SK-N-SH (cell line): Measurements from ENCODE around the gene CFAP299. TPM values are rescaled to one million over a fixed set of nuclear protein-coding genes. Genes with fewer than 3 reads are reported as not detected.

ENCODE experiments used
- CTCF ChIA-PET: fragments of 300-600, 350-600 bp; formaldehyde crosslinking; extraction: SDS; loops from one replicate; lab custom pipeline; 2021; lab: Yijun Ruan, JAX
- POLR2A ChIA-PET: fragments of 350-600 bp; sonication (Branson Sonifier 250); formaldehyde crosslinking; extraction: SDS; loops from one replicate; lab custom pipeline; 2020; ENCODE audit warnings: antibody characterized with exemption, inconsistent platforms; lab: Yijun Ruan, JAX
- DNase-seq: peaks from one replicate; pipeline ENCODE4 v3.0.0; 2012
- H2AFZ ChIP-seq: fragments of 200-600 bp; sonication (generic); 2 replicates; pipeline ENCODE4 v1.8.1; 2016; ENCODE audit warnings: antibody characterized with exemption, mild to moderate bottlenecking, low read depth
- H3F3A ChIP-seq: fragments of 200-600 bp; sonication (generic); replicated peaks from 2 replicates; pipeline ENCODE3; 2016; ENCODE audit warnings: antibody characterized with exemption, mild to moderate bottlenecking; ENCODE audit not compliant: insufficient read depth
- H3K27ac ChIP-seq, 2 experiments: fragments of 200-500 bp in 1 of 2; fragments of 200-600 bp in 1 of 2; sonication (Bioruptor generic) in 1 of 2; sonication (generic), shearing (Covaris generic) in 1 of 2; 2 replicates each; pipeline versions ENCODE4 v1.5.1 to v1.6.1; 2014 to 2016; ENCODE audit warnings: low read depth in 2 of 2, inconsistent platforms in 1 of 2, low read length in 1 of 2, mild to moderate bottlenecking in 1 of 2, mixed read lengths in 1 of 2
- H3K27me3 ChIP-seq: fragments of 200-600 bp; sonication (generic), shearing (Covaris generic); 2 replicates; pipeline ENCODE4 v1.6.1; 2016; ENCODE audit warnings: mixed run types; ENCODE audit not compliant: insufficient read depth
- H3K36me3 ChIP-seq, 2 experiments: fragments of 200-500 bp in 1 of 2; fragments of 200-600 bp in 1 of 2; sonication (Bioruptor generic) in 1 of 2; sonication (generic) in 1 of 2; replicated peaks in 1 of 2; 2 replicates each; pipeline versions ENCODE3 to v1.5.1; 2014 to 2016; ENCODE audit warnings: low read length in 1 of 2, mild to moderate bottlenecking in 1 of 2; ENCODE audit not compliant: insufficient read depth in 2 of 2, control insufficient read depth in 1 of 2
- H3K4me1 ChIP-seq, 2 experiments: fragments of 200-500 bp in 1 of 2; fragments of 200-600 bp in 1 of 2; sonication (Bioruptor generic) in 1 of 2; sonication (generic), shearing (Covaris generic) in 1 of 2; 2 replicates each; pipeline versions ENCODE4 v1.5.1 to v1.6.1; 2014 to 2016; ENCODE audit warnings: low read depth in 1 of 2, low read length in 1 of 2, mixed run types in 1 of 2; ENCODE audit not compliant: insufficient read depth in 2 of 2, control insufficient read depth in 1 of 2
- H3K4me2 ChIP-seq: fragments of 200-600 bp; sonication (generic), shearing (Covaris generic); 2 replicates; pipeline ENCODE4 v1.6.1; 2017; ENCODE audit warnings: mixed run types
- H3K4me3 ChIP-seq, 2 experiments: fragments of 200-500 bp in 1 of 2; fragments of 200-600 bp in 1 of 2; sonication (Bioruptor generic) in 1 of 2; sonication (generic), shearing (Covaris generic) in 1 of 2; 2 replicates each; pipeline versions ENCODE4 v1.5.1 to v1.8.1; 2014 to 2016; ENCODE audit warnings: low read depth in 2 of 2, inconsistent platforms in 1 of 2, low read length in 1 of 2, mild to moderate bottlenecking in 1 of 2, mixed read lengths in 1 of 2, moderate library complexity in 1 of 2
- H3K79me2 ChIP-seq: fragments of 200-600 bp; sonication (generic); 2 replicates; pipeline ENCODE4 v1.8.1; 2017; ENCODE audit warnings: mild to moderate bottlenecking; ENCODE audit not compliant: insufficient read depth
- H3K9ac ChIP-seq: fragments of 200-600 bp; sonication (generic); 2 replicates; pipeline ENCODE4 v1.6.1; 2017; ENCODE audit warnings: mixed run types
- H3K9me2 ChIP-seq: fragments of 200-600 bp; sonication (generic); 2 replicates; pipeline ENCODE4 v1.6.1; 2017; ENCODE audit warnings: mixed run types
- H3K9me3 ChIP-seq: fragments of 200-600 bp; sonication (generic); 2 replicates; pipeline ENCODE4 v1.6.1; 2017; ENCODE audit warnings: mixed run types, mild to moderate bottlenecking, moderate library complexity
- H4K20me1 ChIP-seq: fragments of 200-600 bp; sonication (generic); 2 replicates; pipeline ENCODE4 v1.6.1; 2017; ENCODE audit warnings: mild to moderate bottlenecking, mixed run types; ENCODE audit not compliant: insufficient read depth
- CHD2 ChIP-seq: fragments of 150-350 bp; IDR thresholded peaks from 2 replicates; pipeline ENCODE4 v1.6.1; 2018; ENCODE audit warnings: low read length; ENCODE audit not compliant: partially characterized antibody
- ELF1 ChIP-seq: IDR thresholded peaks from 2 replicates; pipeline ENCODE4 v1.4.0; 2012
- EP300 ChIP-seq, 2 experiments: IDR thresholded peaks; 2 replicates each; pipeline versions ENCODE4 v1.4.0 to v1.6.1; 2012; ENCODE audit warnings: borderline replicate concordance in 1 of 2, low read depth in 1 of 2, low read length in 1 of 2
- FOSL2 ChIP-seq: IDR thresholded peaks from 2 replicates; pipeline ENCODE4 v1.4.0; 2012; ENCODE audit warnings: low read depth, mild to moderate bottlenecking, moderate library complexity, borderline replicate concordance
- FOXJ3 ChIP-seq: sonication (generic); formaldehyde crosslinking; IDR thresholded peaks from 2 replicates; pipeline ENCODE4 v1.5.1; 2020; ENCODE audit warnings: mild to moderate bottlenecking, missing genetic modification reagents
- GABPA ChIP-seq: IDR thresholded peaks from 2 replicates; pipeline ENCODE4 v1.4.0; 2012; ENCODE audit warnings: low read depth, mild to moderate bottlenecking
- GATA2 ChIP-seq: sonication (generic); formaldehyde crosslinking; IDR thresholded peaks from 2 replicates; pipeline ENCODE4 v1.5.0; 2020; ENCODE audit warnings: mild to moderate bottlenecking, missing genetic modification reagents
- JUND ChIP-seq: IDR thresholded peaks from 2 replicates; pipeline ENCODE4 v1.4.0; 2012
- MEF2A ChIP-seq: IDR thresholded peaks from 2 replicates; pipeline ENCODE4 v1.4.0; 2012; ENCODE audit warnings: low read depth, borderline replicate concordance
- MXI1 ChIP-seq: IDR thresholded peaks from 2 replicates; pipeline ENCODE4 v1.6.1; 2012; ENCODE audit warnings: mild to moderate bottlenecking, low read depth, low read length, improper control_type of control experiment
- NFIC ChIP-seq: IDR thresholded peaks from 2 replicates; pipeline ENCODE4 v1.4.0; 2012; ENCODE audit warnings: borderline replicate concordance
- POLR2AphosphoS5 ChIP-seq: IDR thresholded peaks from 2 replicates; pipeline ENCODE4 v1.6.1; 2012; ENCODE audit warnings: low read depth, low read length
- RXRA ChIP-seq: IDR thresholded peaks from 2 replicates; pipeline ENCODE4 v1.4.0; 2012; ENCODE audit warnings: low read depth, mild to moderate bottlenecking, borderline replicate concordance
- TCF12 ChIP-seq: IDR thresholded peaks from 2 replicates; pipeline ENCODE4 v1.4.0; 2012
- TEAD4 ChIP-seq: IDR thresholded peaks from 2 replicates; pipeline ENCODE4 v1.4.0; 2012; ENCODE audit warnings: mild to moderate bottlenecking, borderline replicate concordance; ENCODE audit not compliant: insufficient read depth
- YY1 ChIP-seq: IDR thresholded peaks from 2 replicates; pipeline ENCODE4 v1.4.0; 2012; ENCODE audit warnings: low read depth, mild to moderate bottlenecking
- WGBS: methylation state at CpG from one replicate; pipeline ENCODE4 v1.1.6; 2017; ENCODE audit warnings: low lambda C conversion rate; 5-methylcytosine and 5-hydroxymethylcytosine counted together
- polyA plus RNA-seq, 3 experiments: library from polyadenylated mRNA; depleted of rRNA; stranded (reverse); fragments of >200 nt; gene quantifications; 2 replicates each; pipeline ENCODE4 v1.2.3, GENCODE V29; 2012
- TF ChIP-seq, protein P1 (sequence below): IDR thresholded peaks from 2 replicates; pipeline ENCODE4; 2012
- TF ChIP-seq, protein P2 (sequence below): fragments of 150-350 bp; IDR thresholded peaks from 2 replicates; pipeline ENCODE4 v1.6.1; 2017; ENCODE audit warnings: antibody characterized with exemption, low read length, low read depth, borderline replicate concordance
- TF ChIP-seq, protein P3 (sequence below): IDR thresholded peaks from 2 replicates; pipeline ENCODE4 v1.4.0; 2012; ENCODE audit warnings: low read depth, borderline replicate concordance
- TF ChIP-seq, protein P4 (sequence below): fragments of 150-350 bp; IDR thresholded peaks from 2 replicates; pipeline ENCODE4 v1.6.1; 2016; ENCODE audit warnings: mild to moderate bottlenecking, low read depth, low read length

The CFAP299 gene
- polyA plus RNA-seq, 1 of the 3 experiments (the other 2 are of a cell fraction) = 1.2 TPM

DNA sequence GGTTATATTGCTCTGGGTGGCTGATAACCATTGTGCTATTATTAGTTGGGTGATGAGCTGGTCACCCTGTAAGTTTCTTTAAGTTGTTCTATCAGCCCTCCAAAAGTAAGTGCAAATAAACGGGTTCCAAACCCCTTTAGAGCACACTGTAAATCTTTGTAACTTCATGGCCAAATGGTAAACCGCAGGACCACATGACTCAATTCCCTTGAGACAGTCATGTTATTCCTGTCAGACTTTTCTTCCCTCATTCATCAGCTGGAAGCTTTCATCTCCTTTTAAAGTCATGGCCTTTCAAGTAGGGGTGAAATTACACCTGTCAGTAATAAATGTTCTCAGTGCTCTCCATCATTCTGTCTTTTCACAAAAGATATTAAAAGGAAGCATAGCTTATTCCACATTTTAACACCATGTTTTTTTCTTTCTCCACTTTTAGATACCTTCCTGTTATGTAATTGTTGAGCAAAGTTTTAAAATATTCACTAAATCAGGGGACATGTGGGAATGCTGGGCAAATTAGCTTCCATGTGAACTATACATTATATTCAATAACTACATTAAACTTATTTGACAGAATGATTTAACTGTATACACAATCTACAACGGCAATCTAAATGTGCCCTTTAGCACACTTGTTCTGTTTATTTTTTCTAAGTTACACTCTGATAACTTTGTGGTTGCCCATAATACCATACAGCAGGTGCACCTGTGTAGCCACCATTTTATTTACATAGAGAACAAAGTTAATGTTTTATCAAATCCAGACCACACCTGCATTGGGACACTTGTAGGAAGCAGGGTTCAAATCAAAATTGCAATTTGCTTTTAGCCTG is 275.5 kb downstream of the CFAP299 start:
- Histone ChIP-seq H3K4me1 (no peaks in the 10 kb centered on the region; a peak in 1 of 4 replicates), H3K9ac (no peak overlapping the region), H4K20me1 (no peaks in the 10 kb centered on the region), H3K36me3 (no peaks in the 10 kb centered on the region), H3K9me2 (no peaks in the 10 kb centered on the region), H3K4me2 (no peak overlapping the region), H3K4me3 (no peak overlapping the region), H3K9me3 (no peaks in the 10 kb centered on the region), H3K27me3 (no peaks in the 10 kb centered on the region), H2AFZ (no peak overlapping the region), H3K27ac (no peak overlapping the region), H3K79me2 (no peaks in the 10 kb centered on the region), H3F3A (peaks cover 5% of the 10 kb centered on the region)
- ChIA-PET POLR2A (no interaction called here), CTCF (interaction anchor here (0.7 kb wide), 1 partner anchor 10 kb away, joined by 3 read pairs; no protein-coding TSS in a partner anchor)
- WGBS = 23% methylated on average over 3 of the region's 3 CpGs
- no peak for DNase-seq
- TF ChIP-seq POLR2AphosphoS5 (no peak), JUND (peak; percentile 10), TCF12 (peak; percentile 71), MEF2A (no peak), EP300 (IDR thresholded peaks at IDR 0.05; ENCODE audit: borderline replicate concordance in 1 of 2, low read depth in 1 of 2, low read length in 1 of 2) (0 out of 4 replicates have a peak, but pooled peaks of 1 of the 2 experiments have one; percentile 21), NFIC (no peak; the same call in 1 of the 2 replicates), YY1 (no peak), ELF1 (no peak)
- TF ChIP-seq, protein P1, sequence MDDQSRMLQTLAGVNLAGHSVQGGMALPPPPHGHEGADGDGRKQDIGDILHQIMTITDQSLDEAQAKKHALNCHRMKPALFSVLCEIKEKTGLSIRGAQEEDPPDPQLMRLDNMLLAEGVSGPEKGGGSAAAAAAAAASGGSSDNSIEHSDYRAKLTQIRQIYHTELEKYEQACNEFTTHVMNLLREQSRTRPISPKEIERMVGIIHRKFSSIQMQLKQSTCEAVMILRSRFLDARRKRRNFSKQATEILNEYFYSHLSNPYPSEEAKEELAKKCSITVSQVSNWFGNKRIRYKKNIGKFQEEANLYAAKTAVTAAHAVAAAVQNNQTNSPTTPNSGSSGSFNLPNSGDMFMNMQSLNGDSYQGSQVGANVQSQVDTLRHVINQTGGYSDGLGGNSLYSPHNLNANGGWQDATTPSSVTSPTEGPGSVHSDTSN = peak; percentile 84

DNA sequence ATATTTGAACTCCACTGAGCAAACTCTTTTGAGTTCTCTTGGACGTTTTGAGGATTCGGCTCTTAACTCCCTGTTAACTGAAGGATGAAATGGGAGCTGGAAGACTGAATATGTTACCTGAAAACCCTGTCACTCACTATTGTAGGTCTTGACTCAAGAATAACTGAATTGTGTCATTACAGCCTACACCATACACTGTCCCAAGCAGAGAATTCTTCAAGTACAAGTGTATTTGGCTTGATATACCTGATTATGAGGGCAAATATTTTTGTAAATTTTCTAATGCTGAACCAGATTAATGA is 276.1 kb downstream of the CFAP299 start:
- Histone ChIP-seq H3K4me3 (no peak overlapping the region), H3K27me3 (no peaks in the 10 kb centered on the region), H3K27ac (no peak overlapping the region), H3K9ac (no peak overlapping the region), H3K36me3 (no peaks in the 10 kb centered on the region), H3F3A (peaks cover 5% of the 10 kb centered on the region), H4K20me1 (no peaks in the 10 kb centered on the region), H3K9me3 (no peaks in the 10 kb centered on the region), H3K4me1 (no peaks in the 10 kb centered on the region; a peak in 1 of 4 replicates), H3K4me2 (no peak overlapping the region), H3K79me2 (no peaks in the 10 kb centered on the region), H2AFZ (no peak overlapping the region), H3K9me2 (no peaks in the 10 kb centered on the region)
- 69% methylated on average over 2 of the region's 2 CpGs for WGBS
- no peak for DNase-seq
- CTCF ChIA-PET = no interaction called here
- POLR2A ChIA-PET = no interaction called here
- TF ChIP-seq GABPA = no peak
- TF ChIP-seq, protein P2, sequence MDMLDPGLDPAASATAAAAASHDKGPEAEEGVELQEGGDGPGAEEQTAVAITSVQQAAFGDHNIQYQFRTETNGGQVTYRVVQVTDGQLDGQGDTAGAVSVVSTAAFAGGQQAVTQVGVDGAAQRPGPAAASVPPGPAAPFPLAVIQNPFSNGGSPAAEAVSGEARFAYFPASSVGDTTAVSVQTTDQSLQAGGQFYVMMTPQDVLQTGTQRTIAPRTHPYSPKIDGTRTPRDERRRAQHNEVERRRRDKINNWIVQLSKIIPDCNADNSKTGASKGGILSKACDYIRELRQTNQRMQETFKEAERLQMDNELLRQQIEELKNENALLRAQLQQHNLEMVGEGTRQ = no peak
- TF ChIP-seq RXRA = no peak
- no peak for TF ChIP-seq FOSL2
- no peak for TF ChIP-seq TEAD4
- no peak for TF ChIP-seq FOXJ3 (CRISPR knock-in tag)
- TF ChIP-seq GATA2 (CRISPR knock-in tag) = no peak
- TF ChIP-seq, protein P3, sequence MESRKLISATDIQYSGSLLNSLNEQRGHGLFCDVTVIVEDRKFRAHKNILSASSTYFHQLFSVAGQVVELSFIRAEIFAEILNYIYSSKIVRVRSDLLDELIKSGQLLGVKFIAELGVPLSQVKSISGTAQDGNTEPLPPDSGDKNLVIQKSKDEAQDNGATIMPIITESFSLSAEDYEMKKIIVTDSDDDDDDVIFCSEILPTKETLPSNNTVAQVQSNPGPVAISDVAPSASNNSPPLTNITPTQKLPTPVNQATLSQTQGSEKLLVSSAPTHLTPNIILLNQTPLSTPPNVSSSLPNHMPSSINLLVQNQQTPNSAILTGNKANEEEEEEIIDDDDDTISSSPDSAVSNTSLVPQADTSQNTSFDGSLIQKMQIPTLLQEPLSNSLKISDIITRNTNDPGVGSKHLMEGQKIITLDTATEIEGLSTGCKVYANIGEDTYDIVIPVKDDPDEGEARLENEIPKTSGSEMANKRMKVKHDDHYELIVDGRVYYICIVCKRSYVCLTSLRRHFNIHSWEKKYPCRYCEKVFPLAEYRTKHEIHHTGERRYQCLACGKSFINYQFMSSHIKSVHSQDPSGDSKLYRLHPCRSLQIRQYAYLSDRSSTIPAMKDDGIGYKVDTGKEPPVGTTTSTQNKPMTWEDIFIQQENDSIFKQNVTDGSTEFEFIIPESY = no peak
- no peak for TF ChIP-seq TCF12
- TF ChIP-seq CHD2 = no peak
- TF ChIP-seq, protein P1 = no peak
- no peak for TF ChIP-seq MXI1
- TF ChIP-seq, protein P4, sequence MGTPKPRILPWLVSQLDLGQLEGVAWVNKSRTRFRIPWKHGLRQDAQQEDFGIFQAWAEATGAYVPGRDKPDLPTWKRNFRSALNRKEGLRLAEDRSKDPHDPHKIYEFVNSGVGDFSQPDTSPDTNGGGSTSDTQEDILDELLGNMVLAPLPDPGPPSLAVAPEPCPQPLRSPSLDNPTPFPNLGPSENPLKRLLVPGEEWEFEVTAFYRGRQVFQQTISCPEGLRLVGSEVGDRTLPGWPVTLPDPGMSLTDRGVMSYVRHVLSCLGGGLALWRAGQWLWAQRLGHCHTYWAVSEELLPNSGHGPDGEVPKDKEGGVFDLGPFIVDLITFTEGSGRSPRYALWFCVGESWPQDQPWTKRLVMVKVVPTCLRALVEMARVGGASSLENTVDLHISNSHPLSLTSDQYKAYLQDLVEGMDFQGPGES = no peak
